GM23248 (cell line): Measurements from ENCODE around the gene EXTL1.

Experiments
- EZH2 ChIP-seq: fragments of 200-600 bp; sonication (generic); IDR thresholded peaks from 2 replicates; pipeline ENCODE4 v1.6.1; 2018; ENCODE audit warnings: antibody characterized with exemption, mild to moderate bottlenecking; ENCODE audit not compliant: insufficient read depth, poor library complexity, severe bottlenecking
- EZH2phosphoT487 ChIP-seq: fragments of 200-600 bp; sonication (generic); IDR thresholded peaks from 2 replicates; pipeline ENCODE4 v1.6.1; 2018; ENCODE audit warnings: antibody characterized with exemption, moderate library complexity, mild to moderate bottlenecking, low read depth; ENCODE audit not compliant: insufficient read depth

- TF ChIP-seq EZH2phosphoT487, result no peak
- no peak for TF ChIP-seq EZH2
These were observed 28.2 kb upstream of the EXTL1 start for GRCh38 chr1:25993197-25993951.
